OCI-LY7 (cell line): Measurements from ENCODE around the gene ANKLE1. TPM values are rescaled to one million over a fixed set of nuclear protein-coding genes. Genes with fewer than 3 reads are reported as not detected.

Source experiments
- BruUV-seq: library from RNA; stranded (reverse); fragments of 400-500 nt; replicated peaks from 2 replicates; lab custom pipeline; 2021; lab: Mats Ljungman, UMichigan
- CTCF ChIA-PET: fragments of 300-600 bp; sonication (Branson Sonifier 250); formaldehyde crosslinking; loops from one replicate; lab custom pipeline; 2022; ENCODE audit warnings: antibody characterized with exemption; ENCODE audit not compliant: unreplicated experiment; lab: Charles Lee
- POLR2A ChIA-PET: fragments of 300-600 bp; sonication (Branson Sonifier 250); formaldehyde crosslinking; loops from one replicate; lab custom pipeline; 2022; ENCODE audit warnings: antibody characterized with exemption; lab: Charles Lee
- DNase-seq: peaks from one replicate; pipeline ENCODE4 v3.0.0-alpha.2; 2015; ENCODE audit warnings: low spot score
- H2AFZ ChIP-seq: fragments of 200-600 bp; sonication (generic), shearing (Covaris generic); 2 replicates; pipeline ENCODE4 v1.6.1; 2014; ENCODE audit warnings: mild to moderate bottlenecking, antibody characterized with exemption, low read length, moderate library complexity
- H3K27ac ChIP-seq: fragments of 200-600 bp; sonication (generic); 2 replicates; pipeline ENCODE4 v1.5.1; 2014; ENCODE audit warnings: mixed run types, low read depth, mild to moderate bottlenecking, moderate library complexity, low read length, inconsistent platforms; ENCODE audit not compliant: poor library complexity, severe bottlenecking
- H3K36me3 ChIP-seq: fragments of 200-600 bp; sonication (generic); 2 replicates; pipeline ENCODE4 v1.6.1; 2014; ENCODE audit warnings: mild to moderate bottlenecking, antibody characterized with exemption, low read length, moderate library complexity, mixed read lengths; ENCODE audit not compliant: insufficient read depth
- H3K4me1 ChIP-seq: fragments of 200-600 bp; sonication (generic); 2 replicates; pipeline ENCODE4 v1.5.1; 2014; ENCODE audit warnings: mild to moderate bottlenecking, low read length; ENCODE audit not compliant: insufficient read depth, poor library complexity, severe bottlenecking
- H3K4me2 ChIP-seq: fragments of 200-600 bp; sonication (generic); 2 replicates; pipeline ENCODE4 v1.6.1; 2014; ENCODE audit warnings: mild to moderate bottlenecking, low read length
- H3K4me3 ChIP-seq: fragments of 200-600 bp; sonication (generic); 2 replicates; pipeline ENCODE4 v1.5.1; 2014; ENCODE audit warnings: mild to moderate bottlenecking, low read depth, low read length; ENCODE audit not compliant: poor library complexity, severe bottlenecking
- H3K79me2 ChIP-seq: fragments of 200-600 bp; sonication (generic); 2 replicates; pipeline ENCODE4 v1.6.1; 2016; ENCODE audit warnings: low read depth, mild to moderate bottlenecking, low read length, moderate library complexity, mixed read lengths; ENCODE audit not compliant: insufficient read depth
- H3K9me2 ChIP-seq: fragments of 200-600 bp; sonication (generic); 2 replicates; pipeline ENCODE4 v1.6.1; 2016; ENCODE audit warnings: mild to moderate bottlenecking, low read length, mixed read lengths; ENCODE audit not compliant: insufficient read depth
- H3K9me3 ChIP-seq: fragments of 200-600 bp; sonication (generic); 2 replicates; pipeline ENCODE4 v1.6.1; 2014; ENCODE audit warnings: mild to moderate bottlenecking, mixed run types, low read length, mixed read lengths
- H4K20me1 ChIP-seq: fragments of 200-600 bp; sonication (generic); 2 replicates; pipeline ENCODE4 v1.6.1; 2014; ENCODE audit warnings: mild to moderate bottlenecking, antibody characterized with exemption, low read length, moderate library complexity, mixed read lengths; ENCODE audit not compliant: insufficient read depth
- CTCF ChIP-seq: fragments of 200-600 bp; sonication (generic); conservative IDR thresholded peaks from 2 replicates; pipeline ENCODE4 v1.5.1; 2014; ENCODE audit warnings: mild to moderate bottlenecking, antibody characterized with exemption, low read length, moderate library complexity, mixed read lengths
- EZH2phosphoT487 ChIP-seq: fragments of 200-600 bp; sonication (generic); IDR thresholded peaks from 2 replicates; pipeline ENCODE4 v1.6.1; 2018; ENCODE audit warnings: low read depth, borderline replicate concordance, mild to moderate bottlenecking, mixed run types, antibody characterized with exemption, low read length, moderate library complexity, mixed read lengths
- intact Hi-C: fragments of 100-400 bp; cut with micrococcal nuclease; formaldehyde crosslinking; loops from one replicate; pipeline ENCODE4 v1.10.0; 2022; ENCODE audit not compliant: unreplicated experiment
- total RNA-seq, 2 experiments: library from RNA; depleted of rRNA in 1 of 2; stranded (reverse); fragments of >200 nt in 1 of 2; shearing (Covaris generic) in 1 of 2; gene quantifications; 2 replicates each; pipeline ENCODE4 v1.2.3, GENCODE V29; 2014 to 2022

Gene ANKLE1
- total RNA-seq, 2 experiments from 2014 or later = 45.1 to 59.4 TPM

DNA sequence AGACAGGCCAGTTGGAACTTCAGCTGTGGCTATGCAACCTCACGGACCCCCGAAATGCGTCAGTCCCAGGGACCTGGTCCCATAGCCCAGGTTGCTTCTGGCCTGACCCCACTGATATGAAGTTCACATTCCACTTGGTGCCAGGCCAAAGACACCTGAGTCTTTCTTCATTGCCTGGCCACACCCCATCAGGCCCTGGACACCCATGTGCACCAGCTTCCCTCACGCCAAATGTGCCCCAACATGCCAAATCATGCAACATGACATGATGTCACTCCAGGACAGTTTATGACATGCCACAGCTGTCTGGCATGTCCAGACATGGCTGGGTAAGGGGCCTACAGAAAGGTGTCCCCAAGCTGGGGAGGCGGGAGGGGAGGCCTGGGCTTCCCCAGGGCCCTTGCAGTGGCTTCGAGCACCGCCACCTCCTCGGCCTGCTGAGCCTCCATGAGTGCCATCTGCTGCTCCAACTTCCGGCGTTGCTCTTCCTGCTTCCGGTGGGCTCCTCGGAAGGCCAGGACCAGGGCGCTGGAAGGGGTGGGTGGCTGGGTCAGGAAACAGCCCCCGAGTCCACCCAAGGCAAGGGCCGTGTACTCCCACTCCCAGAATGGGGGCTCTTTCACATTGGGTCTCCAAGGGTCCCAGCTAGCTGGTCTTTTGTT is 31.7 kb upstream of the ANKLE1 start:
- POLR2A ChIA-PET = interaction anchor here (0.6 to 0.7 kb wide), 2 partner anchors 86 to 182 kb away, joined by 3 to 6 read pairs; no protein-coding TSS in a partner anchor
- CTCF ChIA-PET = interaction anchor here (0.6 kb wide), 1 partner anchor 171 kb away, joined by 3 read pairs; no protein-coding TSS in a partner anchor

DNA sequence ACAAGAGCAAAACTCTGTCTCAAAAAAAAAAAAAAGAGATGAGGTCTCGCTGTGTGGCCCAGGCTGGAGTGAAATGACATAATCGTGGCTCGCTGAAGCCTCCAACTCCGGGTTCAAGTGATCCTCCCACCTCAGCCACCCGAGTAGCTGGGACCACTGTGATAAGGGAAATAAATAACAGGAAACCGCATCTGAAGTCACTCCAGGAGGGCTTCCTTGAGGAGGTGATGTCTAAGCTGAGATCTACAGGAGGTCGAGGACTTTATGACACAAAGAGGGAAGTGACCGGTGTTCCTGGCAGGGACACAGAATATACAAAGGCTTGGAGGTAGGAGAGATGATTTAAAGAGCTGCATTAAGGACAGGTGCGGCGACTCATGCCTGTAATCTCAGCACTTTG is 27.1 kb upstream of the ANKLE1 start:
- CTCF ChIA-PET = no interaction called here

More for the DNA sequence above, 31.7 kb upstream of the ANKLE1 start:
- no peak for DNase-seq
- no peak overlapping the region for H3K27ac ChIP-seq
- H3K9me3 ChIP-seq = no peaks in the 10 kb centered on the region
- no peaks in the 10 kb centered on the region for H4K20me1 ChIP-seq
- TF ChIP-seq EZH2phosphoT487 (no peak), CTCF (no peak)
- H3K4me3 ChIP-seq = no peak overlapping the region
- BruUV-seq = no TSS peak
- H3K9me2 ChIP-seq = no peaks in the 10 kb centered on the region
- no peak overlapping the region for H3K4me2 ChIP-seq
- peaks cover 11% of the 10 kb centered on the region for H3K4me1 ChIP-seq
- no peak overlapping the region for H2AFZ ChIP-seq
- H3K79me2 ChIP-seq = no peaks in the 10 kb centered on the region
- no peaks in the 10 kb centered on the region for H3K36me3 ChIP-seq
- intact Hi-C loops = loop anchor here (10.0 kb wide), 1 partner anchor 355 kb away; no protein-coding TSS in a partner anchor

More for the DNA sequence above, 27.1 kb upstream of the ANKLE1 start:
- no peaks in the 10 kb centered on the region for H4K20me1 ChIP-seq
- no peak for DNase-seq
- H3K4me3 ChIP-seq = no peak overlapping the region
- intact Hi-C loops = no loop called here
- no peaks in the 10 kb centered on the region for H3K9me3 ChIP-seq
- TF ChIP-seq CTCF (no peak), EZH2phosphoT487 (no peak)
- H3K9me2 ChIP-seq = no peaks in the 10 kb centered on the region
- H3K4me1 ChIP-seq = no peaks in the 10 kb centered on the region
- no peak overlapping the region for H2AFZ ChIP-seq
- no peak overlapping the region for H3K4me2 ChIP-seq
- BruUV-seq = no TSS peak
- H3K36me3 ChIP-seq = no peaks in the 10 kb centered on the region
- no peak overlapping the region for H3K27ac ChIP-seq
- POLR2A ChIA-PET = no interaction called here
- no peaks in the 10 kb centered on the region for H3K79me2 ChIP-seq
